H54 (cell line): ENCODE results near the gene PEMT.

Source experiments
- DNase-seq: peaks from one replicate; pipeline ENCODE4 v3.0.0; 2011; ENCODE audit warnings: low spot score, mixed read lengths; ENCODE audit not compliant: insufficient read length
- FAIRE-seq: peaks from 3 replicates; lab custom pipeline; 2011; peaks lifted over from hg19 to GRCh38; lab: Jason Lieb, UNC
- POLR2A ChIP-seq: IDR thresholded peaks from 2 replicates; pipeline ENCODE4 v1.6.1; 2011; ENCODE audit warnings: low read depth, mild to moderate bottlenecking, low read length

PEMT gene

GRCh38 chr17:17531156-17531555, 60.4 kb downstream of the PEMT start:
- TF ChIP-seq POLR2A: no peak
- FAIRE-seq: no peak
- DNase-seq: no peak

- no peak for TF ChIP-seq POLR2A
- FAIRE-seq (no peak), DNase-seq (no peak)
Measured at GRCh38 chr17:17528696-17529652, 62.5 kb downstream of the PEMT start.

GRCh38 chr17:17527956-17528500, 63.5 kb downstream of the PEMT start:
- no peak for TF ChIP-seq POLR2A
- no peak for DNase-seq
- FAIRE-seq: no peak

GRCh38 chr17:17527534-17527933, 64.0 kb downstream of the PEMT start:
- FAIRE-seq: no peak
- TF ChIP-seq POLR2A: no peak
- DNase-seq: no peak

GRCh38 chr17:17526369-17526768, 65.1 kb downstream of the PEMT start:
- TF ChIP-seq POLR2A: no peak
- FAIRE-seq (no peak), DNase-seq (no peak)

GRCh38 chr17:17525956-17526355, 65.6 kb downstream of the PEMT start:
- FAIRE-seq: no peak

GRCh38 chr17:17525311-17525710, 66.2 kb downstream of the PEMT start:
- DNase-seq: no peak
- no peak for FAIRE-seq
- TF ChIP-seq POLR2A: no peak

More at GRCh38 chr17:17525956-17526355, 65.6 kb downstream of the PEMT start:
- no peak for DNase-seq
- no peak for TF ChIP-seq POLR2A

- DNase-seq (no peak), FAIRE-seq (no peak)
- TF ChIP-seq POLR2A: no peak
Measured at GRCh38 chr17:17523731-17524490, 67.6 kb downstream of the PEMT start.

GRCh38 chr17:17523001-17523730, 68.3 kb downstream of the PEMT start:
- no peak for TF ChIP-seq POLR2A
- FAIRE-seq: no peak
- DNase-seq: no peak

GRCh38 chr17:17520599-17521232, 70.8 kb downstream of the PEMT start:
- no peak for FAIRE-seq
- DNase-seq: no peak
- TF ChIP-seq POLR2A: no peak

GRCh38 chr17:17519886-17520285, 71.6 kb downstream of the PEMT start:
- DNase-seq (no peak), FAIRE-seq (no peak)
- no peak for TF ChIP-seq POLR2A

GRCh38 chr17:17518951-17519350, 72.6 kb downstream of the PEMT start:
- TF ChIP-seq POLR2A: no peak

GRCh38 chr17:17518014-17518413, 73.5 kb downstream of the PEMT start:
- no peak for TF ChIP-seq POLR2A
- FAIRE-seq (no peak), DNase-seq (no peak)

More at GRCh38 chr17:17518951-17519350, 72.6 kb downstream of the PEMT start:
- DNase-seq (no peak), FAIRE-seq (no peak)
